ENCODE results near the gene EYS.

EYS gene

DNA sequence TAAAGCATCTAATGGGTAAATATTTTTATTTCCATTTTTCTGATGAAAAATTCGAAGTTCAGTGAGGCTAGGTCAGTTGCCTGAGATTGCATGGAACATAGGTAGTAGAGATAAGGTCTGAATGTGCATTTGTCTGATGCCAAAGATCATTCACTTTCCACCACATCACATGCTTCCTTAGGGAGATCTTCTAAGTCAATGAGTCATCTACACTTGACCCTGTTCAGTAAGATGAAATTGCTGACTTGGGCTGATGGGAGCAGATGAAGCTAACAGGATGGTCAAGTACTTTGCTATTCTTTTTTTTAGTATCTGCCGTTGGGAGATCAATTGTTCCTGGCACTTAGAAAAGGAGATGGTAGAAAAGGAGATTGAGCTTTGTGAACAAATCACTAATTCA, 1560.2 kb downstream of the EYS start:
- TF ChIP-seq, protein P1, sequence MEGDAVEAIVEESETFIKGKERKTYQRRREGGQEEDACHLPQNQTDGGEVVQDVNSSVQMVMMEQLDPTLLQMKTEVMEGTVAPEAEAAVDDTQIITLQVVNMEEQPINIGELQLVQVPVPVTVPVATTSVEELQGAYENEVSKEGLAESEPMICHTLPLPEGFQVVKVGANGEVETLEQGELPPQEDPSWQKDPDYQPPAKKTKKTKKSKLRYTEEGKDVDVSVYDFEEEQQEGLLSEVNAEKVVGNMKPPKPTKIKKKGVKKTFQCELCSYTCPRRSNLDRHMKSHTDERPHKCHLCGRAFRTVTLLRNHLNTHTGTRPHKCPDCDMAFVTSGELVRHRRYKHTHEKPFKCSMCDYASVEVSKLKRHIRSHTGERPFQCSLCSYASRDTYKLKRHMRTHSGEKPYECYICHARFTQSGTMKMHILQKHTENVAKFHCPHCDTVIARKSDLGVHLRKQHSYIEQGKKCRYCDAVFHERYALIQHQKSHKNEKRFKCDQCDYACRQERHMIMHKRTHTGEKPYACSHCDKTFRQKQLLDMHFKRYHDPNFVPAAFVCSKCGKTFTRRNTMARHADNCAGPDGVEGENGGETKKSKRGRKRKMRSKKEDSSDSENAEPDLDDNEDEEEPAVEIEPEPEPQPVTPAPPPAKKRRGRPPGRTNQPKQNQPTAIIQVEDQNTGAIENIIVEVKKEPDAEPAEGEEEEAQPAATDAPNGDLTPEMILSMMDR (IDR thresholded peaks at IDR 0.05; ENCODE audit: poor library complexity, severe bottlenecking) = no peak
- Histone ChIP-seq H3K4me3 (ENCODE audit: severe bottlenecking) (no peak overlapping the region), H3K27ac (ENCODE audit: poor library complexity, severe bottlenecking) (no peak overlapping the region), H3K36me3 (ENCODE audit: low read depth) (no peaks in the 10 kb centered on the region), H3K4me1 (ENCODE audit: insufficient read depth, poor library complexity, severe bottlenecking) (peaks cover 4% of the 10 kb centered on the region), H3K9me3 (ENCODE audit: severe bottlenecking) (no peaks in the 10 kb centered on the region), H3K27me3 (ENCODE audit: insufficient read depth, poor library complexity, severe bottlenecking) (no peaks in the 10 kb centered on the region)
- ATAC-seq (ENCODE audit: low read depth) (no peak), DNase-seq (ENCODE audit: low spot score) (no peak)

- Histone ChIP-seq H3K4me3 (ENCODE audit: severe bottlenecking) (no peak overlapping the region), H3K36me3 (ENCODE audit: low read depth) (no peaks in the 10 kb centered on the region), H3K9me3 (ENCODE audit: severe bottlenecking) (no peaks in the 10 kb centered on the region), H3K4me1 (ENCODE audit: insufficient read depth, poor library complexity, severe bottlenecking) (peaks cover 4% of the 10 kb centered on the region), H3K27ac (ENCODE audit: poor library complexity, severe bottlenecking) (no peak overlapping the region), H3K27me3 (ENCODE audit: insufficient read depth, poor library complexity, severe bottlenecking) (no peaks in the 10 kb centered on the region)
- no peak for DNase-seq (ENCODE audit: low spot score)
- TF ChIP-seq, protein P1 (IDR thresholded peaks at IDR 0.05; ENCODE audit: poor library complexity, severe bottlenecking) = no peak
- ATAC-seq (ENCODE audit: low read depth) = peak; percentile 45; the same call in 1 of the 3 replicates
These were observed 1560.9 kb downstream of the EYS start for GRCh38 chr6:64146094-64146493.

- Histone ChIP-seq H3K27ac (ENCODE audit: poor library complexity, severe bottlenecking) (no peak overlapping the region), H3K4me1 (ENCODE audit: insufficient read depth, poor library complexity, severe bottlenecking) (peaks cover 4% of the 10 kb centered on the region), H3K4me3 (ENCODE audit: severe bottlenecking) (no peak overlapping the region), H3K9me3 (ENCODE audit: severe bottlenecking) (no peaks in the 10 kb centered on the region), H3K36me3 (ENCODE audit: low read depth) (no peaks in the 10 kb centered on the region), H3K27me3 (ENCODE audit: insufficient read depth, poor library complexity, severe bottlenecking) (no peaks in the 10 kb centered on the region)
- TF ChIP-seq, protein P1 (IDR thresholded peaks at IDR 0.05; ENCODE audit: poor library complexity, severe bottlenecking) = no peak
- no peak for ATAC-seq (ENCODE audit: low read depth)
- DNase-seq (ENCODE audit: low spot score) = no peak
These were observed 1561.4 kb downstream of the EYS start for GRCh38 chr6:64145658-64146057.

GRCh38 chr6:64143101-64143500, 1563.9 kb downstream of the EYS start:
- no peaks in the 10 kb centered on the region for H3K27me3 ChIP-seq (ENCODE audit: insufficient read depth, poor library complexity, severe bottlenecking)
- H3K27ac ChIP-seq (ENCODE audit: poor library complexity, severe bottlenecking) = no peak overlapping the region
- H3K4me3 ChIP-seq (ENCODE audit: severe bottlenecking) = no peak overlapping the region
- DNase-seq (ENCODE audit: low spot score) (no peak), ATAC-seq (ENCODE audit: low read depth) (no peak)
- H3K36me3 ChIP-seq (ENCODE audit: low read depth) = no peaks in the 10 kb centered on the region
- H3K9me3 ChIP-seq (ENCODE audit: severe bottlenecking) = no peaks in the 10 kb centered on the region
- TF ChIP-seq, protein P1 (IDR thresholded peaks at IDR 0.05; ENCODE audit: poor library complexity, severe bottlenecking) = no peak
- peaks cover 4% of the 10 kb centered on the region for H3K4me1 ChIP-seq (ENCODE audit: insufficient read depth, poor library complexity, severe bottlenecking)

- Histone ChIP-seq H3K27me3 (ENCODE audit: insufficient read depth, poor library complexity, severe bottlenecking) (no peaks in the 10 kb centered on the region), H3K27ac (ENCODE audit: poor library complexity, severe bottlenecking) (no peak overlapping the region), H3K36me3 (ENCODE audit: low read depth) (no peaks in the 10 kb centered on the region), H3K4me3 (ENCODE audit: severe bottlenecking) (no peak overlapping the region), H3K9me3 (ENCODE audit: severe bottlenecking) (no peaks in the 10 kb centered on the region), H3K4me1 (ENCODE audit: insufficient read depth, poor library complexity, severe bottlenecking) (peaks cover 4% of the 10 kb centered on the region)
- no peak for ATAC-seq (ENCODE audit: low read depth)
- TF ChIP-seq, protein P1 (IDR thresholded peaks at IDR 0.05; ENCODE audit: poor library complexity, severe bottlenecking) = no peak
- DNase-seq (ENCODE audit: low spot score) = no peak
These were observed 1565.3 kb downstream of the EYS start for GRCh38 chr6:64141680-64142079.

All from RWPE2 (cell line).